Measurements from ENCODE around the gene NRDE2.

NRDE2 gene

DNA sequence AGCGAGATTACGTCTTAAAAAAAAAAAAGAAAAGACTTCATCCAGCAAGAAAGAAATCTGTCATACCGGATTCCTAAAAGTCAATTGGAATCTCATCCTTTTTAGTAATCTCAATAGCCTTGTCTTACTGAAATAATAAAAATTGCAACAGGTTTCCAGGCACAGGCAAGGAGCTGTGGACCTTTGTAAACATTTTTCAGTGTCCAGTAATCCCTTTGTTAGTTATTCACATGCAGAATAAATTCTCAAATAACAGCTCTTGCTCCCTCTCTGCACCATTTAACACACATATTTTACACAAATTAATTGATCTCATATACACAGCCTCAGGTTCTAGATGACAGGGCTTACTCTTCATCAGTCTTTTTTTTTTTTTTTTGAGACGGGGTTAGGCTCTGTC is 43.1 kb upstream of the NRDE2 start:
- H3K79me2 ChIP-seq (ENCODE audit: insufficient read depth, low read length): no peaks in the 10 kb centered on the region
- no peaks in the 10 kb centered on the region for H3K9me2 ChIP-seq (replicated peaks; ENCODE audit: insufficient read depth, low read length)
- no peaks in the 10 kb centered on the region for H3F3A ChIP-seq (ENCODE audit: insufficient read depth)
- no peak overlapping the region for H3K4me2 ChIP-seq (ENCODE audit: low read depth, low read length, poor library complexity, severe bottlenecking)
- H2AFZ ChIP-seq (ENCODE audit: low read depth, low read length, severe bottlenecking): no peak overlapping the region
- no peaks in the 10 kb centered on the region for H3K27me3 ChIP-seq (ENCODE audit: low read length)
- no peaks in the 10 kb centered on the region for H4K20me1 ChIP-seq (ENCODE audit: low read depth, low read length)
- no peak overlapping the region for H3K4me3 ChIP-seq (ENCODE audit: insufficient read depth, low read length, poor library complexity, severe bottlenecking)
- H3K9ac ChIP-seq (ENCODE audit: low read length): no peak overlapping the region
- no peaks in the 10 kb centered on the region for H3K9me3 ChIP-seq (ENCODE audit: insufficient read depth, low read length)
- H3K36me3 ChIP-seq (ENCODE audit: low read length): no peaks in the 10 kb centered on the region
- H3K27ac ChIP-seq (ENCODE audit: low read depth, low read length): no peak overlapping the region
- TF ChIP-seq, protein P1, sequence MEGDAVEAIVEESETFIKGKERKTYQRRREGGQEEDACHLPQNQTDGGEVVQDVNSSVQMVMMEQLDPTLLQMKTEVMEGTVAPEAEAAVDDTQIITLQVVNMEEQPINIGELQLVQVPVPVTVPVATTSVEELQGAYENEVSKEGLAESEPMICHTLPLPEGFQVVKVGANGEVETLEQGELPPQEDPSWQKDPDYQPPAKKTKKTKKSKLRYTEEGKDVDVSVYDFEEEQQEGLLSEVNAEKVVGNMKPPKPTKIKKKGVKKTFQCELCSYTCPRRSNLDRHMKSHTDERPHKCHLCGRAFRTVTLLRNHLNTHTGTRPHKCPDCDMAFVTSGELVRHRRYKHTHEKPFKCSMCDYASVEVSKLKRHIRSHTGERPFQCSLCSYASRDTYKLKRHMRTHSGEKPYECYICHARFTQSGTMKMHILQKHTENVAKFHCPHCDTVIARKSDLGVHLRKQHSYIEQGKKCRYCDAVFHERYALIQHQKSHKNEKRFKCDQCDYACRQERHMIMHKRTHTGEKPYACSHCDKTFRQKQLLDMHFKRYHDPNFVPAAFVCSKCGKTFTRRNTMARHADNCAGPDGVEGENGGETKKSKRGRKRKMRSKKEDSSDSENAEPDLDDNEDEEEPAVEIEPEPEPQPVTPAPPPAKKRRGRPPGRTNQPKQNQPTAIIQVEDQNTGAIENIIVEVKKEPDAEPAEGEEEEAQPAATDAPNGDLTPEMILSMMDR (IDR thresholded peaks at IDR 0.05; ENCODE audit: insufficient read depth, low read length, poor library complexity, severe bottlenecking): no peak
- no peak for TF ChIP-seq EZH2phosphoT487 (conservative IDR thresholded peaks at IDR 0.05; ENCODE audit: low read length)

DNA sequence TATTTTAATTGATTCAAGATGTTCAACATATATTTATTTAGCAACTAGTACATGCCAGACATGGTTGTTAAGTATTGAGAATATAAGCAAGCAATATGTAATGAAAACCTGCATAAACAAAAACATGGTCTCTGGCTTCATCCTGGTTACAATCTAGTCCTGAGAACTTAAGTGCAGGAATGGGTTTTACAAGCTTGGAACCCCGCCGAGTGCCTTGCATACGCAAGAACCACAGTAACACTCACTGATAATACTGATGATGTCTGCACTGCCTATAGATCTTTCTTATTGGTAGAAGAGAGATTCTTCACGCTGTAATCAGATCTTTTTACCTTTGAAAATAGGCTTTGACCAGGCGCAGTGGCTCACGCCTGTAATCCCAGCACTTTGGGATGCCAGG is 42.1 kb upstream of the NRDE2 start:
- Histone ChIP-seq H3K9me3 (ENCODE audit: insufficient read depth, low read length) (no peaks in the 10 kb centered on the region), H3K4me3 (ENCODE audit: insufficient read depth, low read length, poor library complexity, severe bottlenecking) (no peak overlapping the region), H3K4me2 (ENCODE audit: low read depth, low read length, poor library complexity, severe bottlenecking) (no peak overlapping the region), H3K79me2 (ENCODE audit: insufficient read depth, low read length) (no peaks in the 10 kb centered on the region), H3K9ac (ENCODE audit: low read length) (no peak overlapping the region), H3K36me3 (ENCODE audit: low read length) (no peaks in the 10 kb centered on the region), H3K9me2 (replicated peaks; ENCODE audit: insufficient read depth, low read length) (no peaks in the 10 kb centered on the region), H3F3A (ENCODE audit: insufficient read depth) (no peaks in the 10 kb centered on the region), H3K27me3 (ENCODE audit: low read length) (no peaks in the 10 kb centered on the region), H3K27ac (ENCODE audit: low read depth, low read length) (no peak overlapping the region), H2AFZ (ENCODE audit: low read depth, low read length, severe bottlenecking) (no peak overlapping the region), H4K20me1 (ENCODE audit: low read depth, low read length) (no peaks in the 10 kb centered on the region)
- TF ChIP-seq, protein P1 (IDR thresholded peaks at IDR 0.05; ENCODE audit: insufficient read depth, low read length, poor library complexity, severe bottlenecking): no peak
- no peak for TF ChIP-seq EZH2phosphoT487 (conservative IDR thresholded peaks at IDR 0.05; ENCODE audit: low read length)

DNA sequence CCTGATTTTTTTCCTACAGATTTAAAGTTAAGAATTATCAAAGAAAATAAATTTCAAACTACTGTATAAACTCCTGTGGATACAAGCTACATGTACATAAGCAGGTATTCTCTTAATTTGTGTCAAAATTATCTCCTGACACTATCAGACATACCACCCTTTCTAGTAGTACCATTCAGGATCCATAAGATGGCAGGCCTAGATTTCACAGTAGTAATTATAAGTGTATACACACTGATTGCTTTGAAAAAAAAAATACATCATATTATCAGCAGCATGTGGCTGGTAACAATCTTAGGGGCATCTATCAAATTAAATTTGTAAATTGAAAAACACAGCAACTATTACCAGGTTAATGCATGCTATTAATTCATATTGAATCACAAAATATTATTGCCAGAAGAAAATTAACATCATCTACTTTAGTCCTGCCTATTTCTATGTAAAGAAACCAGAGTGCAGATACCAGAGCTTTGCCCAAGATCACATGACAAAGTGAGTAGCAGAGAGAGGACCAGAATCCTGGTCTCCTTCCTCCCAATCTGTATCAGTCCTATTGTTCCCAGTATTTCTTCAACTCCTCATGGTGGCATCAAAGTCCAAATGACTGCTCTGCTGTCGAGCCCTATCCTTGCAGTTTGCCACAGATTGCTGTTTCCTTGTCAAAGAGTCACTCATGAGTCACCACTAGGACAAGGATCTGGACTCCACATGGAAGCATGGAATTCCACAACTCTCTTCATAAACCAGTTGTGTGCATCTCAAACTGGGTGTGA is 37.4 kb upstream of the NRDE2 start:
- TF ChIP-seq, protein P1 (IDR thresholded peaks at IDR 0.05; ENCODE audit: insufficient read depth, low read length, poor library complexity, severe bottlenecking): no peak
- TF ChIP-seq EZH2phosphoT487 (conservative IDR thresholded peaks at IDR 0.05; ENCODE audit: low read length): no peak
- Histone ChIP-seq H3K4me2 (ENCODE audit: low read depth, low read length, poor library complexity, severe bottlenecking) (no peak overlapping the region), H3K79me2 (ENCODE audit: insufficient read depth, low read length) (no peaks in the 10 kb centered on the region), H3K9ac (ENCODE audit: low read length) (no peak overlapping the region), H3F3A (ENCODE audit: insufficient read depth) (no peaks in the 10 kb centered on the region), H3K4me3 (ENCODE audit: insufficient read depth, low read length, poor library complexity, severe bottlenecking) (no peak overlapping the region), H3K27me3 (ENCODE audit: low read length) (no peaks in the 10 kb centered on the region), H3K36me3 (ENCODE audit: low read length) (no peaks in the 10 kb centered on the region), H2AFZ (ENCODE audit: low read depth, low read length, severe bottlenecking) (no peak overlapping the region), H4K20me1 (ENCODE audit: low read depth, low read length) (no peaks in the 10 kb centered on the region), H3K27ac (ENCODE audit: low read depth, low read length) (no peak overlapping the region), H3K9me2 (replicated peaks; ENCODE audit: insufficient read depth, low read length) (no peaks in the 10 kb centered on the region), H3K9me3 (ENCODE audit: insufficient read depth, low read length) (no peaks in the 10 kb centered on the region)
